ENCODE measurements around the gene SIM1.

SIM1 gene

DNA sequence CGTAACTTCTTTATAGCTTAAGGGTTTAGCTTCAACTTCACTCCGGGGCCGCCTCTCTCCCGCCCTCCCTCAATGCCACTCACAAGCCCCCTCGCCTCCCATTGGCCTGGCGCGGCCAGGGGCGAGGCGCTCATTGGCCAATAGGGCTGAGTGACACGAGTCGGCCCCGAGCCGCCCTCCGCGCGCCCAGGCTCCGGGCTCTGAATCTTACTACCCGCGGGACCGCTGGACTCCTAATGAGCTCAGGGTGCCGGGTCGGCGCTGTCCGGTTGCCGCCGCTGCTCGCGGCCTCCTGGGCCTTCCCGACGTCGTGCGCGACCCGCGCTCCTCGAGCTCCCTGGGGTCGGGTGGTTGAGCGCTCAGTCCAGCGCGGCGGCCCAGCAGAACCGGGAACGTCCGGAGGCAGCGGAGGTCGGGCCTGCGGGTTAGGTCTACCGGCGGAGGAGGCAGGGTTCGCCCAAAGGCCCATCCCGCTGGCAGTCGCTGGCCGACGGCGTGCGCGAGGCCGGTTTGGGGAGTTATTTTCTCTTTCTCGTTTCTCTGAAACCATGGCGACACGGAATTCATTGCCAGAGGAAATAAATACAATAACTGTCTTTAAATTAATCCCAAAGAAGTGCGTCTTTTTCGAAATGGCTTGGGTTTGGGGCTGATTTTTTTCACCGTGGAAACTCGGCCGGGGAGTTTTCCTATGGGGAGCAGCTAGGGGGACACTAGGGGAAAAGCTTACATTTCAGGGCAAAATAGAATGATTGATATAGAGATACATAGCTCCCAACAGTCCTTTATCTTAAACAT, at the start of gene SIM1:
SIM1 (minus strand) TSS at position 19 of the 798 bp plus-strand sequence. CDS start 1,453 bp downstream, outside the sequence.
- no peak for DNase-seq (ENCODE audit: extremely low read depth in 1 of 2, low read depth in 1 of 2)

- no peak for DNase-seq (ENCODE audit: extremely low read depth in 1 of 2, low read depth in 1 of 2)
Measured at GRCh38 chr6:100512203-100512862, 47.6 kb upstream of the SIM1 start.

DNA sequence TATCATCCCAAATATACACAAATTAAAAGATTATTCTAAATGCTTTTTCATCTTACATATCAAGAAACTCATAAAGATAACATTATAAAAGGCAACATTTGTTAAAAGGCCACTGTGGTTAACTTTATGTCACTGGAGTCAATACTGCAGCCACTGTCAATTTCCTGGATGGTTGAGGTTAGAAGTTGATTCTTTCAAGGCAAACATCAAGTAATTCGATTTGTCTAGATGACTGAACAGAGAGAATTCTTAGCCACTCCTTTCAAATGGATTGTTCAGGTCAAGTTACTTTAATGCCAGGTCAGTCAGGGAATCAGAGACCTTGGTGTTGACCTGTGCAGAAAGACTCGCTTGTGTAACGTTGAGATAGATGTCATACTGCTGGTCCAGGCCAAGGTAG, 44.4 kb upstream of the SIM1 start:
- DNase-seq (ENCODE audit: extremely low read depth in 1 of 2, low read depth in 1 of 2) = no peak

DNA sequence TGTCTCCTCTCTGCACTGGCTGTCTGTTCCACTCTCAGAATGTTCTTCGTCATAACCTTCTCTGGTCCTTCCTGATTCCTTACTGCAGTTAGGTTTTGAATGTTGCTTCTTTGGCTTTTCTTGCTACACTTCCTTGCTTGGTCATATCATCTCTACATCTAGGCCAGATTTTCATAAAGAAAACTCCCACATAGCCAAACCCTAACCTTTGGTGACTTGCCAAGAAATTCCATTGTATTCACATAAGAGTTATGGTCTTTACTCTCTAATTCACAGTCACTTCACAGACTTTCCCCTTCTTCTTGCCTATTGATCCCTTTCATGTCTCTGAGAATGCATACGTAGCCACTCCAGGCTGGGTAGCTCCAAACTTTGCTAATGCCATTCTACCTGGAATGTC, 41.9 kb upstream of the SIM1 start:
- no peak for DNase-seq (ENCODE audit: extremely low read depth in 1 of 2, low read depth in 1 of 2)

DNA sequence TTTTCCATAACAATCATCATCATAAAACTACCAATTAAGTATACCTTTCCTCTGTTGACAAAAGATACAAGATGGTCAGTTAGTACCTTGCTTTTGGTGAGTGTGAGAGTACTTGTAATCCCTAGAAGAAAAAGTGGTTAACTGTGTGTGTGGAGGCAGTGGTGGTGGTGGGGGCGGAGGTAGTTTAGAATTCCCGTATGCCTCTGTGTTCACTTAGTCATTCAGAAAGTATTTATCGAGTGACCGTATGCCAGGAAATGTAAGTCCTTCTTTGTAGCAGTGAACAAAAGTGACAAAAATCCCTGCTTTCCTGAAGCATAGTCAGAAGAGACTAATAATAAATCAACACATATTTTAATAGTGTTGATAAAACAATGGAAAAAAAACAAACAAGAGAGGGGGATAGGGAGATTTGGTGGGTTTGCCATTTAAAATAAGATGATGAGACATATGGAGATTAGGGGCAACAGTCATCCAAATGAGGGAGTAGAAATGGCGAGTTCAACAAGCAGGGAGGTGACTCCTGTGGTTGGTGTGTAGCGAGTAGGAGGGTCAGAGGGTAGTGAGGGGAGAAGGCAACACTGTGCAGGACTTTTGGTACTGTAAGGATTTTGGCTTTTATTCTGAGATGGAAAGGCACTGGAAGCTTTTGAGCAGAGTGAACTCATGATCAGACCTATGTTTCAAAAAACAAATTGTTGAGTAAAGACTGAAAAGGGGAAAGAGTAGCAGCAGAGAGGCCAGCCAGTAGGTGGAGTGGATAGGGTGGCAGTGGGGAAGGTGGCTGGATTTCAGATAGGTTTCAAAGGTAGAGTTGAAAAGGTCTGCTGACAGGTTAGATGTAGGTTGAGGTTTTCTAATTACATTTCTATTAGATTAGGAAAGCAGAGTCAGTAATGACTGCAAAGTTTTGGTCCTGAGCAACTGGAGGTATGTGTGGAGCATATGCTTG, 40.3 kb upstream of the SIM1 start:
- no peak for DNase-seq (ENCODE audit: extremely low read depth in 1 of 2, low read depth in 1 of 2)

DNA sequence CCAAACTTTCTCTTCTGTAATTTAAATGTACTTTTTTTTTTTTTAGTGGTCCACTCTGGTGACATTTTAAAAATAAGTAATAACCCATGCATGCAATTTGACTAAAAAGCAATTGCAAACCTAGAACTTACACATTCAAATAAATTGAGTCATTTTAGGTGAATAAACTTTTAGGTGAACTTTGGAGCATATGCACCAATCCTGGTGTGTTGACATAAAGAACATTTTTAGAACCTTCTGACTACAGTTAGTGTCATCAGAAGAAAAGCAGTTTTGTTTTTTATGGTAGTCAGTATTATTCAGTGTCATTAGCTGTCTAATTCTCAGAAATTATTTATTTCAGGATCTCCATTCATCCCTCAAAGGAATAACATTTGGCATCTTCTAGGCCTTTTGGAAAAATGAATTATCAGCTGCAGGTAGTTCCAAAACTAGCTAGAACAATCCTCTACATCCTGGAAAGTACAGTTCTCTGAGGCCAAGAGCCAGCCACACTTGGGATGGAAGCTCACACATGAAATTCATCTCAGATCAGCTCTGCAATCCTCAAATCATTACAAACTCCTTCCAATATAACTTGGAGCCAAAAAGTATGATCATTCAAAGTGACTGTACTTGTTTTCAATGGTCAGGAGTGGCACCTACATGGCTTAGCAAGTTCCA, 38.5 kb upstream of the SIM1 start:
- no peak for DNase-seq (ENCODE audit: extremely low read depth in 1 of 2, low read depth in 1 of 2)

DNA sequence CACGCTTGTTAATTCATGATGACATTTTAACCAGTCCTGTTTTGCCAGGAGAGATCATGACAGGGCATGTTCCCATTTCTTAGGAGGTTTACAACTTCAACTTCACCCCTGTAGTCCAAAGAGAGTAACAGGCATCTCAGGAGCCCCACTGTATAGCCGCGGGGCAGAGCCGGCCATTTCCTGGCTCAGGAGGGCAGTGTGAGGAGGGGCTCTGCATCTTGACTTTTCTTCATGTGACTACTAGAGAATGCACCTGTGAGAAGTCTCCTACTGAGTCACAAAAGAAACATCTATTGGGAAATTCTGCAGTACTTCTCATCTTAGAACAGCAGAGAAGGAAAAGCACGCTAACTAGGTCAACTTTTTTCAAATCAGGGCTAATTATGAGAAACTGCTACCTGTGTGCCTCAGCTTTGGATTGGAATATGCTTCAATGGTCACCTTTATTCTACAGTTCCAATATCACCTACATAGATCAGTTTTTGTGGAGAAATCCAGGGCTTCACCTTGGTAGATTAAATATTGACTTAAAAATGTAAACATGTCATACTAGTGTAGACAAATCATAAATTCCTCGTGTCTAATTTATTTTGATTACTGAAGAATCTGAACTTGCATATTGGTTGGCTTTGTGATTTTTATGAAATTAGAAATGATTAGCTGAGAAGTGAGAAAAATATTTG, 28.6 kb upstream of the SIM1 start:
- no peak for DNase-seq (ENCODE audit: extremely low read depth in 1 of 2, low read depth in 1 of 2)

DNA sequence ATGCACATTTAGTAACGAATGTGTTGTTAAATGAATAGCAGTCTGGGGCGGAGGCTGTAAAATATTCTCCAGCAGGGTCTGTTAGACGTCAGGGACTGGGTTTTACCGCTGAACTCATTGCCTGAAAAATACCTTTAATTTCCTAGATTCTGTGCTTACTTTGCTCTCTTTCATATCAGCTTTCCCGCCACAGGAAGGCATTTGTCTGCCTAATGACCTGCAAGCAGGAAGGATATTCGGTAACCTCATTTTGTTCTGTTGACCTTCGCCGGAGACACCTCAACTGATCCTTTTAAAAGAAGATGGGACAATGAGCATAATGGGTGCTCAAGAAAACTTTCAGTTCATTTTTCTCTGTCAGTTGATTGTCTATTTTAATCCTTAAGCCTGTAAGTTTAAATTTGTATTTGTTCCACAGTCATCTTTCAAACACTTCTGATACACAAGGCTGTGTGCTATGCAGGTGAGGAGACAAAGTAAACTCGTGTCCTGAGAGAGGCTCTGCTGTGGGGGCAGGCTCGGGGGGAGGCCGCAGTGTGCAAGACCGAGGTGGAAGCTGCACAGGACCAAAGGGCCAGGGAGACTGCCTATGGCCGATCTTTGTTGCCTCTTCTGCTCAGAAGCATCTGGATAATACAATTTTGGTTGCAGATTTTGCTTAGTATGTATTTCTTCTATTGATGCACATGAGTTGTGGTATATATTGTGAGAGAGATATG, 27.4 kb upstream of the SIM1 start:
- DNase-seq (ENCODE audit: extremely low read depth in 1 of 2, low read depth in 1 of 2) = no peak

DNA sequence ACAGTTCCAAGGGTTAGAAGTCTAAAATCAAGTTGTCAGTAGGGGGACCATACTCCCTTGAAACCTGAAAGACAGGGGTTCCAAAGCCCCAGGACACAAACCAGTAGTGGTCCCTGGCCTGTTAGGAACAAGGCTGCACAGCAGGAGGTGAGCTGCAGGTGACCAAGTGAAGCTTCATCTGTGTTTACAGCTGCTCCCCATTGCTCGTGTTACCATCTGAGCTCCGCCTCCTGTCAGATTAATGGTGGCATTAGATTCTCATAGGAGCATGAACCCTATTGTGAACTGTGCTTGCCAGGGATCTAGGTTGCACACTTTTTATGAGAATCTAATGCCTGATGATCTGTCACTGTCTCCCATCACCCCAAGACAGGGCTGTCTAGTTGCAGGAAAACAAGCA, 25.3 kb upstream of the SIM1 start:
- no peak for DNase-seq (ENCODE audit: extremely low read depth in 1 of 2, low read depth in 1 of 2)

GRCh38 chr6:100488244-100488643, 23.5 kb upstream of the SIM1 start:
- DNase-seq (ENCODE audit: extremely low read depth in 1 of 2, low read depth in 1 of 2) = no peak

DNA sequence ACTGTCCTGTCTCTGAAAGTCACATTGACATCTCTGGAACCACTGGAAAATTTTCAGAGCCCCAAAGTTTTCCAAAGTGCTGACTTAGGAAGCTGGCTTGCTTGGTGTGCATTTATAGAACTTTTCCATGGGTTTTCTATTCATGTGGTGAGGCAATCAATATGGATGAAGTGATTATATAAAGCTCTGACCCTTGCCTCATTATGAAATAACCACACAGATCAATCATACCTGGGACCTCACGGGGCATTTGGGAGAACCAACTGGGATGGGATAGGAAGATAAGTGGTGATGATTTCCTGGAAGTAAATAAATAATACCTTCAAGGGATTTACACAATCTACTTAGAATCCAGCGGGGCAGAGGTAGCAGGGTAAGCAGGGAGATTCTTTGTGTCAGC, 22.9 kb upstream of the SIM1 start:
- DNase-seq (ENCODE audit: extremely low read depth in 1 of 2, low read depth in 1 of 2) = no peak

DNA sequence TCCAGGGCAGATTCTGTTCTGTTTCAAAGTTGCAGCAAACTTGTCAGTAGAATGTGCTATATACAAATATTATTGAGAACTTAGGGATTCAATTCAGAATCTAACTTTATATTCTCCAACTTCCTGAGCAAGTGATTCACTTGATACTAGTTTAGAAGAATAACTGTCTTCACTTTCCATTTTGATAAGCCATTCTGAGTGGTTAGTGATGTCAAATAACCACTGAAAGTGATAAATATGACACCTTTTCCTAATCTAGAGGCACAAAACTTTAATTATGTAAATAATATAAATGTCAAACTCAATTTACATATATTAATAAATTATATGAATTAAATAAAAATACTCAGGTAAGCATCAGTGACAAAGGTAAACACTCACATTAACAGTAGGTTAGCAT, 20.5 kb upstream of the SIM1 start:
- DNase-seq (ENCODE audit: extremely low read depth in 1 of 2, low read depth in 1 of 2) = no peak

DNA sequence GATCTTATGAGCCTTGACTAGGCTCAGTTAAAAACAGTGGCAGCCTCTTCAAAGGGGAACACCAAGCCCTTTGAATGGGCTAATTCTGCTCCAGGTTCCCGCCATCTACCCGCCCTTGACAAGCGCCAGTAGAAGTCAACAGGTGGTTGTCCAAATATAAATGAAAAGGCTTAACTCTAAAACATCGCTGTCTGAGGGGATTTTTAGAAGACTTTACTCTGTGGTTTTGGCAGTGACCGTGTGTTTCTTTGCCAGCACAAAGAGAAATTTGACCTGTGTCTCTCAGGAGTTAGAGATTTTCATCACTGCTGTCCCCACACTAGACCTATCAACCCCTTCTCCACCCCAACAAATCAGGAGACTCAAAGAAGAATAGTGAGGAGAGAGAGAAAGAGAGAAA, 19.8 kb upstream of the SIM1 start:
- DNase-seq (ENCODE audit: extremely low read depth in 1 of 2, low read depth in 1 of 2) = no peak

- DNase-seq (ENCODE audit: extremely low read depth in 1 of 2, low read depth in 1 of 2) = no peak
Measured at GRCh38 chr6:100482698-100483097, 18.0 kb upstream of the SIM1 start.

GRCh38 chr6:100479179-100480035, 14.7 kb upstream of the SIM1 start:
- DNase-seq (ENCODE audit: extremely low read depth in 1 of 2, low read depth in 1 of 2) = no peak

DNA sequence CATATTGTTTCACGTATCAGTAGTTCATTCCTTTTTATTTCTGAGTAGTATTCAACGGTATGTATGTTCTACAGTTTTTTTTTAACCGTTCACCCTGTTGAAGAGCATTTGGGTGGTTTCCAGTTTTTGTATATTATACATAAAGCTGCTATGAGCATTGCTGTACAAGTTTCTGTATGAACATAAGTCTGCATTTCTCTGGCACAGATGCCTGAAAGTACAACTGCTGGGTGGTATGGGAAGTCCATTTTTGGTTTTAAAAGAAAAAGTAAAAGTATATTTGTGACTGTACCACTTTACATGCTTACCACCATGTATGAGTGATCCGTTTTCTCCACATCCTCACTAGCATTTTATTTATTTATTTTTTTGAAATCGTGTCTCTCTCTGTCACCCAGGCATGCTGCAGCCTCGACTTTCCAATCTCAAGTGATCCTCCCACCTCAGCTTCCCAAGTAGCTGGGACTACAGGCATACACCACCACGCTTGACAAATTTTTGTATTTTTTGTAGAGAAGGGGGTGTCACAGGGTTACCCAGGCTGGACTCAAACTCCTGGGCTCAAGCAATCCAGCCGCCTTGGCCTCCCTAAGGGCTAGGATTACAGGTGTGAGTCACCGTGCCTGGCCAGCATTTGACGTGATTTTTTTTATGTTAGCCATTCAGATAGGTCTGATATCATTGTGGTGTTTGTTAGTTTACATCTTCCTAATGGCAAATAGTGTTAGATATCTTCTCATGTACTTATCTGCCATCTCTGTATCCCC, 11.0 kb upstream of the SIM1 start:
- no peak for DNase-seq (ENCODE audit: extremely low read depth in 1 of 2, low read depth in 1 of 2)

- DNase-seq (ENCODE audit: extremely low read depth in 1 of 2, low read depth in 1 of 2) = no peak
Measured at GRCh38 chr6:100473182-100473581, 8.5 kb upstream of the SIM1 start.

GRCh38 chr6:100472674-100473073, 8.0 kb upstream of the SIM1 start:
- no peak for DNase-seq (ENCODE audit: extremely low read depth in 1 of 2, low read depth in 1 of 2)

All from activated CD8-positive, alpha-beta memory T cell treated with anti-CD3 and anti-CD28 coated beads for 1 hour (primary cell).